Mucosa of descending colon (tissue), 3 donors: Measurements from ENCODE around the gene SLC36A3. TPM values are rescaled to one million over a fixed set of nuclear protein-coding genes. Genes with fewer than 3 reads are reported as not detected.

Experiments used
- ATAC-seq: fragments of 200-7000 bp; cut with Tn5 transposase; one replicate; pipeline ENCODE4 v1.9.1; 2020; ENCODE audit warnings: mild to moderate bottlenecking, moderate library complexity
- DNase-seq, 3 donors: peaks; one replicate each; pipeline ENCODE4 v3.0.0-alpha.2; 2020
- H3K36me3 ChIP-seq: fragments of 200-600 bp; one replicate; pipeline ENCODE4 v1.8.0; 2021; ENCODE audit warnings: low read depth, mild to moderate bottlenecking
- H3K4me1 ChIP-seq: fragments of 200-600 bp; one replicate; pipeline ENCODE4 v1.8.0; 2021; ENCODE audit warnings: low read depth, mild to moderate bottlenecking
- H3K4me3 ChIP-seq: fragments of 200-600 bp; one replicate; pipeline ENCODE4 v1.8.0; 2021; ENCODE audit warnings: mild to moderate bottlenecking
- H3K9me3 ChIP-seq: fragments of 200-600 bp; one replicate; pipeline ENCODE4 v1.8.0; 2021; ENCODE audit warnings: mild to moderate bottlenecking
- CTCF ChIP-seq: fragments of 200-600 bp; IDR thresholded peaks from one replicate; pipeline ENCODE4 v1.8.0; 2022; ENCODE audit warnings: antibody characterized with exemption, mild to moderate bottlenecking
- intact Hi-C, 2 donors: fragments of 100-400 bp; cut with DNase I in 1 of 2; cut with micrococcal nuclease in 1 of 2; formaldehyde crosslinking; loops; one replicate each; pipeline versions ENCODE4 v1.11.0 to v1.11.1; 2022; cut with DNase I, micrococcal nuclease
- long read RNA-seq, 2 donors: library from polyadenylated mRNA; unstranded; transcript quantifications; one replicate each; pipeline ENCODE4 v2.0.0, GENCODE V29; 2019 to 2021
- total RNA-seq, 3 donors: library from RNA; stranded (reverse); fragmentation: NEBNext Ultra II Directional in 2 of 3; extraction: Animal tissue kit (Norgen Biotek cat#: 25700) in 2 of 3; gene quantifications; one replicate each; pipeline versions ENCODE4 v1.2.1 to v1.2.4, GENCODE V29; 2021 to 2023
- donor health status: DM: no; HTN: no; CAD: no; lungs with moderate emphysema.
- donor health status: DM: no; HTN: no; CAD: no.
- donor health status: DM: no; HTN: yes; CAD: no.

SLC36A3 gene
- total RNA-seq = not detected
- long read RNA-seq, donor 1 = 0 reads
- long read RNA-seq, donor 2 = 0 reads

GRCh38 chr5:151303666-151304065, at the start of gene SLC36A3:
TSS of gene SLC36A3 (minus strand) at chr5:151303766. CDS start at chr5:151303354, 412 bp downstream.
- H3K4me3 ChIP-seq = no peak within 1 kb of the TSS
- TF ChIP-seq CTCF = no peak
- DNase-seq (no peak), ATAC-seq (no peak)
- H3K36me3 ChIP-seq = no peaks in the 10 kb centered on the region
- no peaks in the 10 kb centered on the region for H3K9me3 ChIP-seq
- no peaks in the 10 kb centered on the region for H3K4me1 ChIP-seq
- intact Hi-C loops = no loop called here

GRCh38 chr5:151351671-151352070, 48.1 kb upstream of the SLC36A3 start:
- intact Hi-C loops = no loop called here
- Histone ChIP-seq H3K4me3 (no peak overlapping the region), H3K9me3 (no peaks in the 10 kb centered on the region), H3K36me3 (no peaks in the 10 kb centered on the region), H3K4me1 (no peaks in the 10 kb centered on the region)
- TF ChIP-seq CTCF = no peak
- DNase-seq = no peak
- ATAC-seq = no peak

- no peaks in the 10 kb centered on the region for H3K36me3 ChIP-seq
- H3K4me1 ChIP-seq = no peaks in the 10 kb centered on the region
- DNase-seq (no peak), ATAC-seq (no peak)
- no peak for TF ChIP-seq CTCF
- H3K9me3 ChIP-seq = no peaks in the 10 kb centered on the region
- no peak overlapping the region for H3K4me3 ChIP-seq
- intact Hi-C loops = no loop called here
These were observed 45.2 kb upstream of the SLC36A3 start for GRCh38 chr5:151348789-151349188.

GRCh38 chr5:151347369-151347768, 43.8 kb upstream of the SLC36A3 start, which contains the start of gene SLC36A2:
TSS of gene SLC36A2 (minus strand) at chr5:151347559. CDS start at chr5:151347460, 99 bp downstream.
- DNase-seq (no peak), ATAC-seq (no peak)
- intact Hi-C loops = no loop called here
- Histone ChIP-seq H3K9me3 (no peaks in the 10 kb centered on the region), H3K36me3 (no peaks in the 10 kb centered on the region), H3K4me1 (no peaks in the 10 kb centered on the region), H3K4me3 (no peak within 1 kb of the TSS)
- TF ChIP-seq CTCF = no peak

- DNase-seq (no peak), ATAC-seq (no peak)
- Histone ChIP-seq H3K36me3 (no peaks in the 10 kb centered on the region), H3K4me3 (no peak overlapping the region), H3K9me3 (no peaks in the 10 kb centered on the region), H3K4me1 (no peaks in the 10 kb centered on the region)
- intact Hi-C loops = no loop called here
- TF ChIP-seq CTCF = no peak
These were observed 42.4 kb upstream of the SLC36A3 start for GRCh38 chr5:151345808-151346478.
